ENCODE results near the gene SLC6A17. TPM values are rescaled to one million over a fixed set of nuclear protein-coding genes. Genes with fewer than 3 reads are reported as not detected.

SLC6A17 gene
- total RNA-seq, 1 experiment from 2014 or later, result 0.59 TPM

DNA sequence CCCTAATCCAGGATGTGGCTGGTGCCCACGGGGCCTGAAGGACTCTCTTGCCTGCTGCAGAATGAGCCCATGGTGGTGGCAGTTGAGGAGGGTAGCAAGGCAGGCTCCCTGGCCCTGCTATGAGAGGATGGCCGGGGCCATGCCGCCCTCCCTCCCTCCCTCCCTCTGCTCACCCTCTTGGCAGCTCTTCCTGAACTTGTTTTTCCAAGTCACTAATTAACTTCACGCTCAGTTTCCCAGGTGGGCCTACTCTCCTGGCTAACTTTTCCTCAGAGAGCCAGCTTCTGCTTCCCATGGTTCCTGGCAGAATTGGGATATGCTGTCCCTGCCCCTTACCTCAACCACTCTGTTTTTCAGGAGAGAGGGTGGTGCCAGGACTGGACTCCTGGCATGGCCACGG lies 70.0 kb downstream of the SLC6A17 start:
- DNase-seq (ENCODE audit: low read depth), result no peak

DNA sequence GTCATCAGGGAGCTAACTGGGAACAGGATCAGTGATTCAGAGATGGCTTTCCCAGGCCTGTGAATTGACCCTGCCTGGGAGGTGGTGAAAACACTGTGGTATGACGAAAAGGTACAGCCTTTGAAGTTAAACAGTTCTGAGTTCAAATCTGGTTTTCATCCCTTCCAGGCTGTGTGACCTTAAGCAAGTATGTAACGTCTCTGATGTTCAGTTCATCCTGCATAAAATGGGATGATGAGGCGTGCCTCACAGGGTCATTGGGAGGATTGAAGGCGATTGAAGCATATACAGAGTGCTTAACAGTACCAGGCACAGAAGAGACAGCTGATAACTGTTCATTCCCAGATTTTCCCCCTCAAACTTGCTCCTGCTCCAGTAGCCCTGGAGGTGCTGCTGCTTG lies 70.8 kb downstream of the SLC6A17 start:
- DNase-seq (ENCODE audit: low read depth), result no peak

DNA sequence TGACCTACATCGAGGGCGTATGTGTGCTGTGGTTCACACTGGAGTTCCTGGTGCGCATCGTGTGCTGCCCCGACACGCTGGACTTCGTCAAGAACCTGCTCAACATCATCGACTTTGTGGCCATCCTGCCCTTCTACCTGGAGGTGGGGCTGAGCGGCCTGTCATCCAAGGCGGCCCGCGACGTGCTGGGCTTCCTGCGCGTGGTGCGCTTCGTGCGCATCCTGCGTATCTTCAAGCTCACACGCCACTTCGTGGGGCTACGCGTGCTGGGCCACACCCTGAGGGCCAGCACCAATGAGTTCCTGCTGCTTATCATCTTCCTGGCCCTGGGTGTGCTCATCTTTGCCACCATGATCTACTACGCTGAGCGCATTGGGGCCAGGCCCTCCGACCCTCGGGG lies 72.8 kb downstream of the SLC6A17 start:
- no peak for DNase-seq (ENCODE audit: low read depth)

DNA sequence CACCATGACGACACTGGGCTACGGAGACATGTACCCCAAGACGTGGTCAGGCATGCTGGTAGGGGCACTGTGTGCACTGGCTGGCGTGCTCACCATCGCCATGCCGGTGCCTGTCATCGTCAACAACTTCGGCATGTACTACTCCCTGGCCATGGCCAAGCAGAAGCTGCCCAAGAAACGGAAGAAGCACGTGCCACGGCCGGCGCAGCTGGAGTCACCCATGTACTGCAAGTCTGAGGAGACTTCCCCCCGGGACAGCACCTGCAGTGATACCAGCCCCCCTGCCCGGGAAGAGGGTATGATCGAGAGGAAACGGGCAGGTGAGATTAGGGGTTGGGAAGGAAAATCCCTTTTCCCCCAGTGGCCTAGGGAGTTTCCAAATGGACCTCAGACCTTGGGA lies 73.3 kb downstream of the SLC6A17 start:
- no peak for DNase-seq (ENCODE audit: low read depth)

DNA sequence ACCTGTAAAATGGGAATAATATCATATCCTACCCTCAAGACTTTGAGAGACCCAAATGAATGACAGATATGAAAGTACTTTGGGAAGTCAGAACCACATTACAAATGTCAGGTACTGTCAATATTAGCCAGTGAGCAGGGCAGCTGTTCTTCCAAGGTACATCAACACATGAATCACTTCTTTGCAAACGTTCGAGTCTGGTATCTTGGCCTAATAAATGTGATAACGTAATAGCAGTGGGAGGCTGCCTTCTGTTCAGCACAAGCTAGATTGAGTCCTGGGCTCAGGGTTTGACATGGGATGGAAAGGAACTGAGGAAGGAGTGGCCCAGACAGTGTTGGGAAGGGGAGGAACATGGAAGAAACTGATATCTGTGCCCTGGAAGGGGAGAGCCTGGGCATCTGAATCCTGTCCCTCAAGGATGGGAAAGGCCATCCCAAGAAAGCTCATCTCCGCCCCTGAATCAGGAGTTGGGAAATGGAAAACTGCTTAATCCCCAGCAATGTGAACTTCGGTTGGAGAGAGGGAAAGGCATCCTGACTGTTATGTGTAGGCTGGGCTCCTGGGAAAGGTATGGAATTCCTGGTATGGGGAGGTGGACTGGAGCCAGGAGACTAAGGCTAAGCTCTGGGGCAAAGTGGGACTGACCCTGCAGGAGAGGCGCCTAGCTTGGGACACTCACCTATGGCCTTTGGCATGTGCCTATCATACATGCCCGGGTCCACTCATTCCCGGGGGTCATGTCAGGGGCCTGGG lies 74.1 kb downstream of the SLC6A17 start:
- DNase-seq (ENCODE audit: low read depth), result no peak

DNA sequence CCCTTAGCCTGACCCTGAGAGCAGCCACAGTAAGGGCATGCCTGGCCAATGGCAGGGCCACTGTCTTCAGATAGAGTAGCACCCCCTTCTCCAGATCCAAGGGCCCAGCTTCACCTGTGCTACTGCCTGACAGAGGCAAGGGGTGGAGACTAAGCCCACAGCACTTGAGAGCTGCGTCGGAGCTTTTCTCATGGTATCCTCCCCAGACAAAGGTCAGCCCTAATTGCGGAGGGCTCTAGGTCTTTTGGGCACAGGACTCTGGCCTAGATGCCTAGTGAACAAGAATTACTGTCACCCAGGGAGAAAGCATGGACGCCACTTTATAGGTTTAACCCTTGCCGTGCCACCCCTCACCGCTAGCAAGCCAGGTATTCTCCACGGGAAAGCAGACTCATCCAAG lies 74.9 kb downstream of the SLC6A17 start:
- DNase-seq (ENCODE audit: low read depth), result no peak

DNA sequence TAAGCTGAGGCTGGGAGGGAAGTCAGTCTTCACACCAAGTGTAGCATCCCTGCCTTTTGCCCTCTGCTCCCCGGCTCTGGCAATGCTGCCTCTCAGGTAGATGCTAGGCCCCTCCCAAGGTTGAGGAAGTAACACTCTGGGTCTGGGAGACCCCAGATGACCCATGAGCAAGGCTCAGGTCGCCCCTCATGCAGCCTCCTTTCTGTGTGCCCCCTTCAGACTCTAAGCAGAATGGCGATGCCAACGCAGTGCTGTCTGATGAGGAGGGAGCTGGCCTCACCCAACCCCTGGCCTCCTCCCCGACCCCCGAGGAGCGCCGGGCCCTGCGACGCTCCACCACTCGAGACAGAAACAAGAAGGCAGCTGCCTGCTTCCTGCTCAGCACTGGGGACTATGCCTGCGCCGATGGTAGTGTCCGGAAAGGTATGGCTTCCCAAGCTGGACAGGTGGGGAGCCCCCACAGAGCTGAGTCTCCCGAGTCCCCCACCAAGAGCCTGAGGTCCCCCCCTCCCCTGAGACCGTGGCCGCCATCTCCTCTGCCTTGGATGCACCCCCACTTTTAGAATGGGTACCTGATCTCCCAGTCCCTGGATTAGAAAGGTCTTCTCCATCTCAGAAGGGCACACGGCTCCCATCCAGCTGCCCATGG lies 75.6 kb downstream of the SLC6A17 start:
- DNase-seq (ENCODE audit: low read depth), result no peak

DNA sequence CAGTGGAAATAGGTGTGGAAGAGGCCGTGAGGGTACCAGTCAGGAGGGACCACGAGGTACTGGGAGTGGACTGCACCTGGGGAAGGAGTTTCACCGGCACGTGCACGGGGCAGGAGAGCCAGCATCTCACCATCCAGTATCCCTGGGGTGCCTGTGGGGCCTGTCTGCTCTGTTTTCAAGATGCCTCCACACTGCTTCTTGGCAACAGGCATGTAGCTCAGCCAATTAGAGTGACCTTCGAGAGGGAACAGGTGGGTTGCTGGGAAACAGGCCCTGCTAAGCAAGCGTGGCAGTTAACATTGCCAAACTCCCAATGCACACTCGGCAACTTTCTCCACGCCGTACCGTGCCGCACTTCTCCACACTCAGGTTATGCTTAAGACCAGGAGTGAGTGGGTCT lies 77.5 kb downstream of the SLC6A17 start:
- DNase-seq (ENCODE audit: low read depth), result no peak

DNA sequence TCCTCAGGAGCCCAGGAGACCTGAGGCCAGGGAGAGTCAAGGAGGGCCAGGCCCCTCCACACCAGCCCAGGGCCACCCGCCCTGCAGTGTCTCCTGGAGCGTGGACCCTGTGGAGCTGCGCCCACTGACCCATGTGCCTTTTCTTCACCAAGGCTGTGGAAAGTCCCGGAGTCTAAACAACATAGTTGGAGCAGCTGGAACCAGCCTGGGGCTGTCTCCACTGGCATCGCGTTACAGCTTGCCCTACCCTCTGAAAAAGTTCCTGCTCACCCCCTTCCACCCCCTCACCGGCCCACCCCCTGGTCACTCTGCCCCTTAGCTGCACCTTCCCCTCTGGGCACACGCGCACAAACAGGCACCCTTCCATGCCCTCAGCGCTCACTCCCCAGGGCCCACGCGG lies 78.1 kb downstream of the SLC6A17 start:
- no peak for DNase-seq (ENCODE audit: low read depth)

DNA sequence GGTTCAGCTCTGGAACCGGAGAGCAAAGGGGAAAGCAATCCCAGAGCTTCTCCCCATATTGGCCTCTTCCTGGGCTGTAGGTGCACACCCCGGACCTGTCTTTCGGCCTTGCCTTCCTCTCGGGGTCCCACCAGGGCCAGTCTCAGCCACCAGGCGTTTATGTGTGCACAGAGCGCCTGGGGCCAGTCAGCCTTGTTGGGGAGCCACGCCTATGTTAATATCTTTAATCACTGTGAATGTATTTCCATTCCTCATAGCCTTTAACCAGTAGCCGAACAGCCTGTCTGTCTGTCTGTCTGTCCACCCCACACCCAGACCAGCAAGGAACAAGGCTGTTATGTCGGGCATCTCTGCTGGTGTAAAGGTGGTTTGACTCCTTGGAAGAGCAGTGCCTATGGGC lies 78.6 kb downstream of the SLC6A17 start:
- no peak for DNase-seq (ENCODE audit: low read depth)

DNA sequence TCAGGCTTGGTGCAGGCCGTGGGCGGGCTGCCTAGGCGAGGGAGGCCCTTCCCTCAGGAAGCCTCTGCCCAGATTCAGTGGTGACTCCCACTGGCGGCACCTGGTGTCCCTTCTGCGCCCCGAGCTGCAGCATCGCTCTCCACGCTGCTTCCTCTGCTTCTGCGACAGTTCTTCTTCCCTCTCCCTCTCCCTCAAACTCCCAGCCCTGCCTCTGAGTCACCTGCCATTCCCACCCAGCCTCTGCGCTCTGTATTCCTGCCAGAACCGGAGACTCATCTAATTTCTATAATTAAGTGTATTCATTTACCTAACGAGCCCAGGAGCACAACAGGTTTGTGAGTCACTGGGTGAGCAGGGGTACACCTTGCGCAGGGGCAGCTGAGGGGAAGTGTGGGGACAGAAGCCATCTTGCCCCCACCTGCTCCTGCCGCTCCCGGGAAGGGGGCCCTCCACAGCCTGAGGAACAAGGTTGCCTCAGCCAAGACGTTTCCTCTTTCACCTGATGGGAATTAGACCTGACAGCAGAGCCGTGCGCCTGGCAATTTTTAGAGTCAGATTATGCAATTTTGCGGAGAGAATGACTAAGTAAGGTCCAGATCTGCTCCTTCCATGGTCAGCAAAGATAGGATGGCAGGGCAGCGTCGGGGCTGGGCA lies 79.2 kb downstream of the SLC6A17 start:
- peak; percentile 63 for DNase-seq (ENCODE audit: low read depth)

DNA sequence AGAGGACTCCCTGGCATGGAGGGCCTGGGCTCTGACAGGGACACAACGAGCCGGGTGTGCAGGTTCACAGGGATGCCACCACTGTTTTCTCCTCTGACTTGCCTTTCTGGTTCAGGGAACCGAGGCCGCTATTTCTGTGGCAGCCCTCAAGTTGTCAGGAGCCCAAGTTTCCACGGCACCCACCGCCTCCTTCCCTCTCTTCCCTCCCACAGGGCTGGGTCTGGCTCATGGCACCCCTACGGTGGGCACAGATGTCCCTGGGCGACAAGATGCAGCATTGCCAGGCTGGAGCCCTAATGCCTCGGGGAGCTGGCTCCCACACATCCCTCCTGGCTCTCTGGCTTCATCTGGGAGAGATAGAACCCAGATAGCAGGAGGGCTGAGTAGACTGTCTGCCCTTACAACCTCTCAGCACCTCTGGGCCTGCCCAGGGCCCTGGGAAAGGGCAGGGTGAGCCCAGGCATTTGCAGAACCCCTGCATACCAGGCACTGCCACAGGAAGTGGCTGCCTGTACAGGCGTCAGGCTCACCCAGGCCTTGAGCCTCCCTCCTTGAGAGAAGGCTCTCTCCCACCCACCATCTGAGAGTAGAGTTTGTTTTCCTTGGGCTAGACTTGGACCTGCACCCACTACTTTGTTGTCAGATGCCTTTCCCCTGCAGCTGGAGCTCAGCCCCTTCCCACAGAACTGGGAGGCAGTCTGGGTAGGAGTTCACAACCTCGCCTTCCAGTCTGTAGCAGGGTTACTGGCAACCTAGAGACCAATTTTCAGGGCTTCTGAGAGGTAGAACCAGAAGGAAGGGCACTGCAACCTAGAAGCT lies 80.3 kb downstream of the SLC6A17 start:
- DNase-seq (ENCODE audit: low read depth), result peak; percentile 11

DNA sequence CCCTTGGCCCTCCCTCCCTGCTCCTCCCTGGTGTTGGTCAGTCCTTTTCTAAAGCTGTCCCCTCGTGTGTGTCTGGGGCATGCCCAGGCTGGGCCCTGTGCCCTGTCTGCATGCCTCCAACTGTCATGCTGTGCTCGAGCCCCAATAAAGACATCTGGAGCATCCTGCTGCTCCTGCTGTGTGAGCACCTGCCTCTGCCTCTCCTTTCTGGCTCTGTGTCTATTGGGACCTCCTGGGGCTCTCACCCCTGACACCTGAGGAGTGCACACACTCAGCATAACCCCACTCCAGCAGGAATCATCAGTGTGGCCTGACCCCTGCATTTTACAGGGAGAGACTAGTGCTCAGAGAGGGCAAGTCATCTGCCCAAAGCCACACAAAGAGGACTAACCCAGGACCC lies 83.6 kb downstream of the SLC6A17 start:
- DNase-seq (ENCODE audit: low read depth), result no peak

DNA sequence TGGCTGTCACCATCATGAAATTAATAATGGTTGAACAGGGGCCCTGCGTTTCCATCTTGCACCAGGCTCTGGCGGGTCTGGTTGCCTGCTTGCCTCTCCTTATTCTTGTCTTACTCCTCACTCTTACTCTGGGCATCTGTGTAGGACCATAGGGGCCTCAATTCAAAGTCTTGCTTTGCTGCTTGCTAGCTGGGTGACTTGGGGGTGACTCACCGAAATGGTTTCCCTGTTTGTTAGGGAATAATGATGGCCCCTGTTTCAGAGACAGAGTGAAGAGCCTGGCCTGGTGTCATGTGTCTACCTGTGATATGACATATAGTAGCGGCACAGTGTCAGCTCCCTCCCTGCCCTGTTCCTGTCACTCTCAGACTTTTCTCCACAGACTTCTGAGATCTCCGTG lies 84.4 kb downstream of the SLC6A17 start:
- DNase-seq (ENCODE audit: low read depth), result peak; percentile 46

DNA sequence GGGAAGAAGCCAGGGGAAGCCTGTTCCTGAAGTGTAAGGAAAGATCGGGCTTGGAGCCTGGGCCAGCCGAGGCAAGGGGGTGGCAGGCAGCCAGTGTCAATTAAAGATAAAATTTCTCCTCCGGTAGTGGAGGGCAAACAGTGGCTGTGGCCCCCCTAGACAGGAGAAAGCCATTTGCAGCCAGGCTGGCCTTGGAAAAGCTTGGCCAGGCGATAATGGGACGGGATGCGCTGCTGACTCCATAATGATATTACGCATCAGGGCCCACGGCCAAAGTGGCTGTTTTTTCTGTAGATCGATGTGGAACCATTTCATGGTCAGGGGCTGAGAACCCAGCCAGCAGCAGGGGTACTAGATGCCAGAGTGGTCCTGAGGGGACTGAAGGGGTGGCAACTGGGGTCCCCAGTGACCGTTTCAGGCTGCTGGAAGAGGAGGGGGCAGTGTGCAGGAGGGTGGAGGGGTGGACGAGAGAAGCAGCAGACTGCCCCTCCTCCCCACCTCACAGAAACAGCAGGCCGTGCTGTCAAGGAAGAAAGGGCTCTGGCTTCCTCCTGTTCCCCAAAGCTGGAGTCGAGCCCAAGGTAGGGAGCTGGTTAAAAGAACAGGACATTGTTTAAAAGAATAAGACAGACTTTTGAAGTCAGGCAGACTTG lies 85.0 kb downstream of the SLC6A17 start:
- DNase-seq (ENCODE audit: low read depth), result peak; percentile 9

DNA sequence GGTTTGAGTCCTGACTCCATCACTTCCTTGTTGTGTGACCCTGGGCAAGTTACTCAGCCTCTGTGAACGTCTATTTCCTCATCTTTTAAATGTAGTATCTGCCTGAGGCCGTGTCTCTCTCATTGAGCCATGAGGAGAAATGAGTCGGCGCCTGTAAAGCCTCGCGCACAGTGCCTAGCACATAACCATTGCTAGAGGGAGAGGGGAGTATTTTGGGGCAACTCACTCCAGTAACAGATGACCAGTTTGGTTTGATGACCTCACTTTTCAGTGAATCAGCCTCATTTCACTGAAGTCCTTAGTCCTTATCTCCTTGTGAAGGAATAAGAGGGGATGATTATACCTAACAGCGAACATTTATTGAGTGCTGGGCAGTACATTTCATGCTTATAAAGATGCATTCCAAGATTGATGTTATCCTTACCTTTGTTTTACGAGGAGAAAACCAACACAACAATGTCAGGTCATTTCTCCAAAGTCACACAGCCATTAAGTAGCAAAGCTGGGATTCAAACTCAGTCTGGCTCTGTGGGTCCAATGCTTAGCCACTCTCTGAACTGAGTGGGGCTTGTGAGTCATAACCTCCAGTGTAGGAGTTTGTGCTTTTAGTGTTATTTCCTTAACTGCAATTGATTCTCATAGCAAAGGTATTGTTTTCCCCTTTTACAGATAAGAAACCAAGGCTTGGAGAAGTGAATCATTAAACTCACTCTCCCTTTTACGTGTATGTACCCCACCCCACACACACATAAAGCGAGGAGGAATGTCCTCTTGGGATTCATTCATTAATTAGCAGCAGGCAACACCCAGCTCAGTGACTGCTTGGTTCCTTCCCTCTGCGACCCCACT lies 85.8 kb downstream of the SLC6A17 start:
- DNase-seq (ENCODE audit: low read depth), result peak; percentile 94

DNA sequence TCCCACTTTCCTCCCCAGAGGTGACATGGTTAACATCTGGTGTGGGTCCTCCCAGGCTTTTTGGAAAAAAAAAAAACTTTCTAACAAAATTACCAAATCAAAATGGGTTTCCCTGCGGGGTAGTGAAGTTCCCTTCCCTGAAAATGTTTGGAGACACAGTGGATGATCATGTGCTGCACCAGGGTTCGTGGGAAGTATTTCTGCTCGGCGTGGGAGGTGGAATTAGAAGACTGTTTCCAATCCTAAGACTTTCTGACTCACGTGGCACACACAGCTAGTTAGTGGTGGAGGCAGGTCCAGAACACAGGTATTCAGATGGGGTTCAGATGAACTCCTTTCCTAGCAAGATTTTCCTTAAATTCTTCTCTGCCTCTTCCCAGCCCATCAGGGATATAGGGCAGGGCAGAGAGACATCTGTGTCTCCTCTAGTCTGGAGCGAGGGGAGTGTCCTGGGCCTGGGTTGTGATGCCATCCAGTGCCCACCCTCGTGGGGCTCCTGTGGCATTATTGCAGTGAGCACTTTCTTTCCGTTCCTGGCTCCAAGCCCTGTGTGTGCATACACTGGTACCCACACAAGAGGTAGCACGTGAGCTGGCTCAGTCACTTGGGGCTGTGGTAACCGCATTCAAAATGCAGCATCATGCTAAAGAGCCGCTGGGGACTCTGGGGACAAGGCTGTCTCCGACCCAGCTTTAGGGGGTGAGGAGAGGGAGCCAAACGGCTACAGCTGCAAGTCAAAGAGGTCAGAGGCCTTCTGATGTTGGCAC lies 87.3 kb downstream of the SLC6A17 start:
- no peak for DNase-seq (ENCODE audit: low read depth)

DNA sequence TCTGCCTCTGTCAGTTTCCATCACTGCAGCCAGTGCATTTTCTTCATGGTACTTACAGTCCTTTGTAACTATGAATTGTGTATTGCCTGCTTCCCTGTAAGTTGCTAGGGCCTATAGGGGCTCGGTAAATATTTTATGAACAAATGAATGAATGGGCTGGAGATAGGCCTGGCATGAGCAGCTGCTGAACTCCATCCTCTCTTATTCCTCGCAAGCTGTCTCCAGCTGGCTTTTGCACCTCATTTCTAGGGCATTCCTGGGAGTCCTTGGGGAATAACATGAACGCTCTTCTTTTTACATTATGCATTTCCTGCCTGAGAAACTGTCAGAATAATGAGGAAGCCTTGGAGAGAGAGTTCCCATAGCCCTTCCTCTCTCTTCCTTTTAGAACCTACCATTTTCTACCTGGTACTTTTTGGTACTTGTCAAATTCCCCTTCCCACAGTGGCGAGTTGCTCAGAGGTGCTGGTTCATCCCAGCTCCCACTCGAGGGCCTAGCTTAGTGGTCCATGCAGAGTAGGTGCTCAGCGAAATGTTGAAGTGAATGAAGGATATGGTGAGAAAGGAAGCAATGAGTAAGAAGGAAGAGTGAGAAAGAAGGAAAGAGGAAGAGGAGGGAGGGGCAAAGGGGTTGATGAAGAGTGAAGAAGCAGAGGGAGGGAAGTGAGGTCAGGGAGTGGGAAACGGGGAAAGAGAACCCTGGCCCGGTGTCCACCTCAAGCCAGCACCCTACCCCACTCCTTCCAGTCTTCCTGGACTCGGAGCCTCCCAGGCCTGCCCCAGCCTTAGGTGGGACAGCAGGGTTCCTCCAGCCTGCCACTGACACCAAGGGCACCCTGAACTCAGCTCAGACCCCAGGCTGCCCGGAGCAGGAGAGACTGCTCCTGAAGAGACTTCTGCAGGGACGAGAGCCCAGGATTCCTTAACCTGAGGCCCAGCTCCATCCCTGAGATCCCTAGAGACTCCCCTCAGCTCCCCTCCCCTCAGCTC lies 89.4 kb downstream of the SLC6A17 start:
- no peak for DNase-seq (ENCODE audit: low read depth)
